DOHH2 (cell line): ENCODE data around the gene CASS4.

Experiments used
- H3F3A ChIP-seq: fragments of 200-600 bp; sonication (generic), shearing (Covaris generic); 2 replicates; pipeline ENCODE4 v1.6.0; 2016; ENCODE audit warnings: antibody characterized with exemption, mild to moderate bottlenecking; ENCODE audit not compliant: control insufficient read depth, insufficient read depth
- H3K27ac ChIP-seq: fragments of 200-600 bp; sonication (generic); 2 replicates; pipeline ENCODE4 v1.5.1; 2014; ENCODE audit warnings: low read depth, mild to moderate bottlenecking, low read length, moderate library complexity
- H3K27me3 ChIP-seq: fragments of 200-600 bp; sonication (generic); 2 replicates; pipeline ENCODE4 v1.6.1; 2014; ENCODE audit warnings: mild to moderate bottlenecking, low read length, mixed read lengths; ENCODE audit not compliant: control insufficient read depth
- H3K36me3 ChIP-seq: fragments of 200-600 bp; sonication (generic); 2 replicates; pipeline ENCODE4 v1.6.1; 2014; ENCODE audit warnings: mild to moderate bottlenecking, low read length, moderate library complexity, mixed read lengths; ENCODE audit not compliant: control insufficient read depth
- H3K4me1 ChIP-seq: fragments of 200-600 bp; sonication (generic); 2 replicates; pipeline ENCODE4 v1.6.1; 2014; ENCODE audit warnings: mild to moderate bottlenecking, low read length, mixed read lengths; ENCODE audit not compliant: control insufficient read depth
- H3K4me2 ChIP-seq: fragments of 200-600 bp; sonication (generic); 2 replicates; pipeline ENCODE4 v1.6.0; 2014; ENCODE audit warnings: mild to moderate bottlenecking, low read length, moderate library complexity
- H3K4me3 ChIP-seq: fragments of 200-600 bp; sonication (generic); 2 replicates; pipeline ENCODE4 v1.5.1; 2014; ENCODE audit warnings: mild to moderate bottlenecking, low read length, mixed read lengths
- H3K79me2 ChIP-seq: fragments of 200-600 bp; sonication (generic); 2 replicates; pipeline ENCODE4 v1.6.1; 2014; ENCODE audit warnings: mild to moderate bottlenecking, low read length, mixed read lengths; ENCODE audit not compliant: control insufficient read depth
- H3K9me2 ChIP-seq: fragments of 200-600 bp; sonication (generic); replicated peaks from 2 replicates; pipeline ENCODE4 v1.6.1; 2014; ENCODE audit warnings: mild to moderate bottlenecking, low read length, mixed read lengths; ENCODE audit not compliant: control insufficient read depth
- H3K9me3 ChIP-seq: fragments of 200-600 bp; sonication (generic); 2 replicates; pipeline ENCODE4 v1.6.1; 2014; ENCODE audit warnings: antibody characterized with exemption, low read length, mixed read lengths; ENCODE audit not compliant: control insufficient read depth, insufficient read depth
- H4K20me1 ChIP-seq: fragments of 200-600 bp; sonication (generic); 2 replicates; pipeline ENCODE4 v1.6.0; 2014; ENCODE audit warnings: low read depth, mild to moderate bottlenecking, antibody characterized with exemption, low read length, moderate library complexity; ENCODE audit not compliant: control insufficient read depth, insufficient read depth
- EZH2phosphoT487 ChIP-seq: fragments of 200-600 bp; sonication (generic); IDR thresholded peaks from 2 replicates; pipeline ENCODE4 v1.6.1; 2017; ENCODE audit warnings: borderline replicate concordance, mild to moderate bottlenecking, antibody characterized with exemption, low read length, moderate library complexity, mixed read lengths
- TF ChIP-seq, protein P1 (sequence below): fragments of 200-600 bp; sonication (generic); IDR thresholded peaks from one replicate; pipeline ENCODE4 v1.5.1; 2014; ENCODE audit warnings: antibody characterized with exemption, mild to moderate bottlenecking, low read depth, low read length; ENCODE audit not compliant: poor library complexity, severe bottlenecking

CASS4 gene

DNA sequence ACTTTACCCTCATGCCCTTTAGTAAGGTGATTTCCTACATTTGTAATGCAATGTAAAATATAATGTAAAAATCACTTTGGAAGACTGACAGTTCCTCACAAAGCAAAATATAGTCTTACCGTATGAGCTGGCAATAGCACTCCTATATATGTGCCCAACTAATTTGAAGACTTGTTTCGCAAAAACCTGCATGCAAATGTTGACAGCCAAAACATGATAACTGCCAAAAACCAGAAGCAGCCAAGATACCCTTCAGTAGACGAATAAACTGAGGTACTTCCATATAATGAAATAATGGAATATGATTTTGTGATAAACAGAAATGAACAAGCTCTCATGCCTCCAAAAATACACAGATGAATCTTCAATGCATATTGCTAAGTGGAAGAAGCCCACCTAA is 33.7 kb upstream of the CASS4 start:
- peaks cover 91% of the 10 kb centered on the region for H3K36me3 ChIP-seq
- H3K27me3 ChIP-seq = no peaks in the 10 kb centered on the region
- no peaks in the 10 kb centered on the region for H3K9me3 ChIP-seq
- peaks cover 73% of the 10 kb centered on the region for H3K79me2 ChIP-seq
- no peak overlapping the region for H3K4me2 ChIP-seq
- no peak overlapping the region for H3K4me3 ChIP-seq
- TF ChIP-seq, protein P1, sequence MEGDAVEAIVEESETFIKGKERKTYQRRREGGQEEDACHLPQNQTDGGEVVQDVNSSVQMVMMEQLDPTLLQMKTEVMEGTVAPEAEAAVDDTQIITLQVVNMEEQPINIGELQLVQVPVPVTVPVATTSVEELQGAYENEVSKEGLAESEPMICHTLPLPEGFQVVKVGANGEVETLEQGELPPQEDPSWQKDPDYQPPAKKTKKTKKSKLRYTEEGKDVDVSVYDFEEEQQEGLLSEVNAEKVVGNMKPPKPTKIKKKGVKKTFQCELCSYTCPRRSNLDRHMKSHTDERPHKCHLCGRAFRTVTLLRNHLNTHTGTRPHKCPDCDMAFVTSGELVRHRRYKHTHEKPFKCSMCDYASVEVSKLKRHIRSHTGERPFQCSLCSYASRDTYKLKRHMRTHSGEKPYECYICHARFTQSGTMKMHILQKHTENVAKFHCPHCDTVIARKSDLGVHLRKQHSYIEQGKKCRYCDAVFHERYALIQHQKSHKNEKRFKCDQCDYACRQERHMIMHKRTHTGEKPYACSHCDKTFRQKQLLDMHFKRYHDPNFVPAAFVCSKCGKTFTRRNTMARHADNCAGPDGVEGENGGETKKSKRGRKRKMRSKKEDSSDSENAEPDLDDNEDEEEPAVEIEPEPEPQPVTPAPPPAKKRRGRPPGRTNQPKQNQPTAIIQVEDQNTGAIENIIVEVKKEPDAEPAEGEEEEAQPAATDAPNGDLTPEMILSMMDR = no peak
- no peak for TF ChIP-seq EZH2phosphoT487
- no peaks in the 10 kb centered on the region for H3K9me2 ChIP-seq
- no peaks in the 10 kb centered on the region for H3F3A ChIP-seq
- no peaks in the 10 kb centered on the region; the same call in 1 of the 2 replicates for H4K20me1 ChIP-seq
- H3K4me1 ChIP-seq = no peaks in the 10 kb centered on the region
- H3K27ac ChIP-seq = no peak overlapping the region

DNA sequence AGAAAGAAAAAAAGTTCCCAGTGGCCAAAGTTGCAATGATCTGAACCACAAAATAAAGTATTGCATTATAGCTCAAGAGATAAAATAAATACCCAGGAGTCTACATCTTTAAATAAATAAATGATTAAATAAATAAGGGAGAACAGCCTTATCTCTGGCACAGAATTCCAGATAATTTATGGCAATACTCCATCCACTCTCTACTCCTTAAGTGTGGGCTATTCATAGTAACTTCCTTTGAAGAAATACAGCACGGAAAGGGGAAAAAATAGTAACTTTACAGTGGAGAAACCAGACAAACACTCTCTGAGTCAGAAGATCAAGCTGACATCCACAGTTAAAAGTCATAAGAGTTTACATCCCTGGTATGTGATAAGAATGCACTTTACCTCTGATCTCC is 31.7 kb upstream of the CASS4 start:
- no peak for TF ChIP-seq EZH2phosphoT487
- TF ChIP-seq, protein P1 = no peak
- H3F3A ChIP-seq = no peaks in the 10 kb centered on the region
- H3K27me3 ChIP-seq = no peaks in the 10 kb centered on the region
- no peak overlapping the region for H3K27ac ChIP-seq
- H3K9me2 ChIP-seq = no peaks in the 10 kb centered on the region
- H3K4me3 ChIP-seq = no peak overlapping the region
- no peak overlapping the region for H3K4me2 ChIP-seq
- no peaks in the 10 kb centered on the region; the same call in 1 of the 2 replicates for H4K20me1 ChIP-seq
- H3K9me3 ChIP-seq = no peaks in the 10 kb centered on the region
- H3K36me3 ChIP-seq = peaks cover 95% of the 10 kb centered on the region
- no peaks in the 10 kb centered on the region for H3K4me1 ChIP-seq
- peaks cover 84% of the 10 kb centered on the region for H3K79me2 ChIP-seq

DNA sequence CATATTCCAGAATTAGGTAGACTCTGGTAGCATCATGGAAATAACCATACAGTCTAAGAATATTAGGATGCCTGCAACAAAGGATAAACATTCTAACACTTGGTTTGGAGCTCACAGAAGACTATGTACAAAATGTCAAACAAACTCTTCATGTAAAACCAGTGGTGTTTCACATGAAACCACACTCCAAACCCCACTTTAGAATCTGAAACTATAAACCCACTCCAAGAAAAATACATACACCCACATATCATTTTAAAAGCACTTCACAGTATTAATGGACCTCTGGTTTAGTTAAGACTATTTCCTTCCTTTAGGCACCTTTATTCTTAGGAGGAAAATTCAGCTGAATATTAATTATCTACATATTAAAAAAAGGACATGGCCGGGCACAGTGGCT is 30.6 kb upstream of the CASS4 start:
- TF ChIP-seq, protein P1 = no peak
- TF ChIP-seq EZH2phosphoT487 = no peak
- H3K4me3 ChIP-seq = no peak overlapping the region
- H3K36me3 ChIP-seq = peaks cover 95% of the 10 kb centered on the region
- no peaks in the 10 kb centered on the region for H3K4me1 ChIP-seq
- H3F3A ChIP-seq = no peaks in the 10 kb centered on the region
- no peaks in the 10 kb centered on the region for H3K9me2 ChIP-seq
- H3K79me2 ChIP-seq = peaks cover 82% of the 10 kb centered on the region
- no peaks in the 10 kb centered on the region for H3K27me3 ChIP-seq
- H4K20me1 ChIP-seq = peaks cover 3% of the 10 kb centered on the region; the same call in 1 of the 2 replicates
- H3K9me3 ChIP-seq = no peaks in the 10 kb centered on the region
- no peak overlapping the region for H3K27ac ChIP-seq
- no peak overlapping the region for H3K4me2 ChIP-seq
